Subcutaneous adipose tissue (tissue), 4 donors: Measurements from ENCODE around the gene SLIT2. TPM values are rescaled to one million over a fixed set of nuclear protein-coding genes. Genes with fewer than 3 reads are reported as not detected.

Source experiments
- CTCF ChIP-seq: fragments of 450-650 bp; IDR thresholded peaks from one replicate; pipeline ENCODE4 v1.5.1; 2016; ENCODE audit warnings: low read depth, mild to moderate bottlenecking, control low read depth, antibody characterized with exemption, moderate library complexity
- total RNA-seq, 4 donors: library from RNA; depleted of rRNA; stranded (reverse); fragments of >200 nt; gene quantifications; one replicate each; pipeline ENCODE4 v1.1.0, GENCODE V29; 2016

SLIT2 gene
- total RNA-seq, 4 donors from 2014 or later, result 8.3 to 27.6 (median 19.2) TPM

GRCh38 chr4:20288047-20288650 is 36.4 kb downstream of the SLIT2 start:
- no peak for TF ChIP-seq CTCF

- TF ChIP-seq CTCF, result no peak
Measured at GRCh38 chr4:20288846-20289512, 37.3 kb downstream of the SLIT2 start.

- TF ChIP-seq CTCF, result no peak
Measured at GRCh38 chr4:20289782-20290181, 38.1 kb downstream of the SLIT2 start.

GRCh38 chr4:20292739-20293138 is 41.0 kb downstream of the SLIT2 start:
- TF ChIP-seq CTCF, result no peak

- TF ChIP-seq CTCF, result no peak
Measured at GRCh38 chr4:20297261-20297660, 45.6 kb downstream of the SLIT2 start.

- TF ChIP-seq CTCF, result no peak
Measured at GRCh38 chr4:20297783-20298182, 46.1 kb downstream of the SLIT2 start.

- no peak for TF ChIP-seq CTCF
Measured at GRCh38 chr4:20298455-20298854, 46.8 kb downstream of the SLIT2 start.
